Measurements from ENCODE around the gene MICU1. TPM values are rescaled to one million over a fixed set of nuclear protein-coding genes. Genes with fewer than 3 reads are reported as not detected.
"Not testable (repeated sequence)": the region's sequence is repeated elsewhere in the genome, so short reads cannot be mapped to it uniquely, and the experiment has no call there.

The MICU1 gene
- total and polyA plus RNA-seq, 9 donors: 29.9 to 117 (median 44.5) TPM

- no peak overlapping the region for H3K27ac ChIP-seq
- TF ChIP-seq EP300 (IDR thresholded peaks at IDR 0.05) (no peak), CTCF (IDR thresholded peaks at IDR 0.05) (no peak), POLR2A (IDR thresholded peaks at IDR 0.05) (no peak)
- no peaks in the 10 kb centered on the region for H3K9me3 ChIP-seq
- H3K27me3 ChIP-seq: no peaks in the 10 kb centered on the region
- no peak overlapping the region for H3K4me3 ChIP-seq
- DNase-seq: no peak
- intact Hi-C loops (cut with DNase I): no loop called here
- no peaks in the 10 kb centered on the region for H3K4me1 ChIP-seq (ENCODE audit: insufficient read depth)
- 89 to 92% (median 89%) methylated on average over 4 of the region's 4 CpGs for WGBS, 3 donors
- no peaks in the 10 kb centered on the region for H3K36me3 ChIP-seq
Measured at GRCh38 chr10:72385724-72386123, 240.2 kb downstream of the MICU1 start.

- 79 to 83% (median 80%) methylated on average over 7 of the region's 7 CpGs for WGBS, 3 donors
- H3K27me3 ChIP-seq; H3K36me3 ChIP-seq; DNase-seq; H3K27ac ChIP-seq; H3K4me3 ChIP-seq; H3K9me3 ChIP-seq; intact Hi-C loops (cut with DNase I); H3K4me1 ChIP-seq (ENCODE audit: insufficient read depth): not testable (repeated sequence)
Measured at GRCh38 chr10:72384982-72385381, 240.9 kb downstream of the MICU1 start.

- H3K27me3 ChIP-seq: no peaks in the 10 kb centered on the region
- no peak overlapping the region for H3K27ac ChIP-seq
- DNase-seq: no peak
- TF ChIP-seq POLR2A (IDR thresholded peaks at IDR 0.05): no peak
- TF ChIP-seq CTCF (IDR thresholded peaks at IDR 0.05): no peak
- TF ChIP-seq EP300 (IDR thresholded peaks at IDR 0.05): no peak
- no peaks in the 10 kb centered on the region for H3K36me3 ChIP-seq
- WGBS, 3 donors: 65 to 66% (median 66%) methylated on average over 2 of the region's 2 CpGs
- H3K9me3 ChIP-seq: no peaks in the 10 kb centered on the region
- intact Hi-C loops (cut with DNase I): no loop called here
- H3K4me3 ChIP-seq: no peak overlapping the region
- H3K4me1 ChIP-seq (ENCODE audit: insufficient read depth): no peaks in the 10 kb centered on the region
Measured at GRCh38 chr10:72379776-72380175, 246.1 kb downstream of the MICU1 start.

GRCh38 chr10:72379062-72379461 lies 246.8 kb downstream of the MICU1 start:
- intact Hi-C loops (cut with DNase I): no loop called here
- DNase-seq: no peak
- no peaks in the 10 kb centered on the region for H3K9me3 ChIP-seq
- 90 to 100% (median 99%) methylated on average over 2 of the region's 2 CpGs for WGBS, 3 donors
- H3K27ac ChIP-seq: no peak overlapping the region
- H3K4me1 ChIP-seq (ENCODE audit: insufficient read depth): no peaks in the 10 kb centered on the region
- H3K27me3 ChIP-seq: no peaks in the 10 kb centered on the region
- H3K4me3 ChIP-seq: no peak overlapping the region
- TF ChIP-seq POLR2A (IDR thresholded peaks at IDR 0.05) (no peak), CTCF (IDR thresholded peaks at IDR 0.05) (no peak), EP300 (IDR thresholded peaks at IDR 0.05) (no peak)
- H3K36me3 ChIP-seq: no peaks in the 10 kb centered on the region

- no peak for DNase-seq
Measured at GRCh38 chr10:72375585-72375984, 250.3 kb downstream of the MICU1 start.

More at GRCh38 chr10:72375585-72375984, 250.3 kb downstream of the MICU1 start:
- intact Hi-C loops (cut with DNase I): no loop called here
- H3K27ac ChIP-seq: no peak overlapping the region
- H3K36me3 ChIP-seq: no peaks in the 10 kb centered on the region
- TF ChIP-seq EP300 (IDR thresholded peaks at IDR 0.05): no peak
- no peak for TF ChIP-seq CTCF (IDR thresholded peaks at IDR 0.05)
- no peak for TF ChIP-seq POLR2A (IDR thresholded peaks at IDR 0.05)
- H3K9me3 ChIP-seq: no peaks in the 10 kb centered on the region
- H3K4me3 ChIP-seq: no peak overlapping the region
- 60 to 70% (median 67%) methylated on average over 5 of the region's 5 CpGs for WGBS, 3 donors
- no peaks in the 10 kb centered on the region for H3K27me3 ChIP-seq
- H3K4me1 ChIP-seq (ENCODE audit: insufficient read depth): no peaks in the 10 kb centered on the region

All from ovary (tissue), 9 donors.